ENCODE data around the gene SAMD3.
"Not testable (repeated sequence)": the region's sequence is repeated elsewhere in the genome, so short reads cannot be mapped to it uniquely, and the experiment has no call there.

The SAMD3 gene

GRCh38 chr6:130222775-130223174 lies at the start of gene SAMD3:
Gene SAMD3, minus strand, starts transcription at chr6:130222951. Its CDS starts 7,678 bp downstream, at chr6:130215273.
- no peak for FAIRE-seq

GRCh38 chr6:130269969-130270635 lies 47.4 kb upstream of the SAMD3 start:
- FAIRE-seq: no peak

DNA sequence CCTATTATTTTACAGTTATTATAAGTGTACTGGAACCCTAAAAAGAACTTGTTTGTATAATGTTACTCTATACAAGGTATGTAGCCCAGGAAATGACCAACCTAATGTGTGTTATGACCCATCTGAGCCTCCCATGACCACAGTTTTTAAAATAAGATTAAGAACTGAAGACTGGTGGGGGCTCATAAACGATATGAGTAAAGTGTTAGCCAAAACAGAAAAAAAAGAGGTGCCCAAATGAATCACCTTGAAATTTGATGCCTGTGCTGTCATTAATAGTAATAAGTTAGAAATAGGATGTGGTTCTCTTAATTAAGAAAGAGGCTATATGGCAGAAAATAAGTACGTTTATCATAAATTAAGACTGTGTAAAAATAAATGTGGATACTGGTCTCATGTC lies 42.8 kb upstream of the SAMD3 start:
- not testable (repeated sequence) for FAIRE-seq

DNA sequence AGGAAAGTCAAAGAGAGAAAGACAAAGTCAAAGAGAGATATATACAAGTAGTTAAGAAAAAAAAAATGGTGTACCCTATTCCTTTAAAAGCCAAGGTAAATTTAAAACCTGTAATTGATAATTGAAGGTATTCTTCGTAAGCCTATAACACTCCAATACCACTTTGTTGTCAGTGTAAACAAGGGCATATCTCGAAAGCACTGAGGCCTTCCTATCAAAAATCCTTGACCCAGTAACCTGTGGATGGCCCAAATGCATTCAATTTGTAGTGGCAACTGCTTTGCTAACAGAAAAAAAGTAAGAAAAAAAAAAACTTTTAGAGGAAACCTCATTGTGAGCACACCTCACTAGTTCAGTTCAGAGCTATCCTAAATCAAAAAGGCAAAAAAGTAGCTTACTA lies 39.3 kb upstream of the SAMD3 start:
- FAIRE-seq: no peak

GRCh38 chr6:130261558-130261957 lies 38.8 kb upstream of the SAMD3 start:
- FAIRE-seq: not testable (repeated sequence)

GRCh38 chr6:130260614-130261241 lies 38.0 kb upstream of the SAMD3 start:
- FAIRE-seq: not testable (repeated sequence)

DNA sequence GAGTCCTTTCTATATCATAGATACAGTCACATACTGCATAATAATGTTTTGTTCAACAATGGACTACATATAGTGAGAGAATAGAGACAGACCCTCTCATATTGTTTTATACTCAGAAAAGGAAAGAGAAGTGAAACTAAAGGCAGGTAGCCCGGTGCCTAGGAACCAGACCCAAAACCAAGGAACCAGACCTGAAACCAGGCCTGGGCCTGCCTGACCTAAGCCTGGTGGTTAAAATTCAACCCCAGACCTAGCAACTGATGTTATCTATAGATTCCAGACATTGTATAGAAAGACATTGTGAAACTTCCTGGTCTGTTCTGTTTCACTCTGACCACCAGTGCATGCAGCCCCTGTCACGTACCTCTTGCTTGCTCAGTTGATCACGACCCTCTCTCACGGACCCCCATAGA lies 37.3 kb upstream of the SAMD3 start:
- not testable (repeated sequence) for FAIRE-seq

DNA sequence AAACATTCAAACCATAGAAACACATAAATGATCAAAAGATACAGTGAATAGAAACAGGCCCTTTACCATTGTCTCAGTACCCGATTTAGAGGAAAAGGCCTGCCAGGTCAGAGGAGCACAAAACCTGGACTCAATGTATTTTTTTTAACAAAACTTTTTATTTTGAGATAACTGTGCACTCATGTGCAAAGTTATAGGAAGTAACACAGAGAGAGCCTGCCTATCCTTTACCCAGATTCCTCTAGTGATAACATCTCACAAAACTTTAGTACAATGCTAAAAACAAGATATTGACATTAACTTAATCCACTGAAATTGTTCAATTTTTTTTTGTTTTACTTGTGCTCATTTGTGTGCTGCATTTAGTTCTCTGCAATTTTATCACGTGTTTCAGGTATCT lies 36.8 kb upstream of the SAMD3 start:
- FAIRE-seq: no peak

GRCh38 chr6:130259140-130259539 lies 36.4 kb upstream of the SAMD3 start:
- FAIRE-seq: no peak

- peak; percentile 79 for FAIRE-seq
Measured at GRCh38 chr6:130252527-130253237, 29.9 kb upstream of the SAMD3 start.

- FAIRE-seq: no peak
Measured at GRCh38 chr6:130245267-130245666, 22.5 kb upstream of the SAMD3 start.

- no peak for FAIRE-seq
Measured at GRCh38 chr6:130244728-130245127, 22.0 kb upstream of the SAMD3 start.

- no peak for FAIRE-seq
Measured at GRCh38 chr6:130240232-130240631, 17.5 kb upstream of the SAMD3 start.

DNA sequence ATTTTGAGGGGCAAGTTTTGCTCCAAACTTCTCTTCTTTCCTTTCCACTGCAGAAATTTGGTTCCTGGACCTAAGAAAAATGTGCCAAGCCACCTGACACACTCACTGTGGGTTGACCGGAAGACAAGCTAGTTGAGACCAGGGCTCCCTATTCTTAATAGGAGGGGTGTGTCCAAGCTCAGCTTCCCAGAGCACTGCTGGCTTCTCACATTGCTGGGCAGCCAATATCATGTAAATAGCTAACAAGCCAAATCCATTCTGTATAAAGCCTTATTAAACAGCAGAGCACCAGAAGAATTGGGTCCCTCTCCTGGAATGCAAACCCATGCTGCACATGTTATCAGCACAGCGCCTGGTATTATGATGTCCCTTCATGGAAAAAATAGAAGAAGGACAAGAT lies 17.0 kb upstream of the SAMD3 start:
- FAIRE-seq: no peak

DNA sequence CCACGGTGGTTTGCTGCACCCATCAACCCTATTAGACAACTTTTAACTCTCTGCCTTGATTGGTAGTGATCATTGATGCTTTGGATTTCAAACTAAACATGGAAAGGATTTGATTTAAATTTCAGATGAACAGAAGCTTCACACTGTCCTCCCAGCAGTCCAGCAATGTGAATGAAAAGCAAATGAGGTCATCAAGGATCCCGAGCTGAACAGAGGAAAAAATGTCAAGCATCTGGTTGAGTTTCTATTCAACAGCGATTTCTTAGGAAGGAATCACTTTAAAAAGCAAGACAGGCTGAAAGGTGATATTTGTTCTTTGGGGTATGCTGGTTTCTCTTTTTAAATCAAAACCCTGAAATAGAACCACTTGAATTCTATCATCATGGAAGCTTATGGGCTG lies 10.6 kb upstream of the SAMD3 start:
- FAIRE-seq: no peak

GRCh38 chr6:130230531-130230930 lies 7.8 kb upstream of the SAMD3 start:
- FAIRE-seq: not testable (repeated sequence)

- no peak for FAIRE-seq
Measured at GRCh38 chr6:130229645-130230044, 6.9 kb upstream of the SAMD3 start.

DNA sequence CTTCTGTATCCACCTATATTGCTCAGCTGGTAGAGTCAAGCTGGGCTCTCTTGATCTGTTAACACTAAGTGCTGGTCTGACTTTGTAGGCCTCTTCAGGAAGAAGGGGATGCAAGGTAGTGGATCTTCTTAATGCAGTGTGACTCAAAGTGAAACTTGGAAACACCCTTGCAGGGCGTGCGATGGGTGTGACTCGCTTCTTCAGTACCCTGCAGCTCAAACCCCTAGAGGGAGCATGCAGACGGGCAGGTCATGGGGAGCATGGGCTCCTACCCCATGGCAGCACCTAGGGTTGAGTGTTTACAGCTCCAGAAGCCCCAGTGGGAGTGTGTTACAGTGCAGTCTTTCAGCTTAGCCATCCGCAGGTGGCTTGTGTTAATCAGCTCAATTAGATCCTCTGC lies 757 bp upstream of the SAMD3 start:
- no peak for FAIRE-seq

DNA sequence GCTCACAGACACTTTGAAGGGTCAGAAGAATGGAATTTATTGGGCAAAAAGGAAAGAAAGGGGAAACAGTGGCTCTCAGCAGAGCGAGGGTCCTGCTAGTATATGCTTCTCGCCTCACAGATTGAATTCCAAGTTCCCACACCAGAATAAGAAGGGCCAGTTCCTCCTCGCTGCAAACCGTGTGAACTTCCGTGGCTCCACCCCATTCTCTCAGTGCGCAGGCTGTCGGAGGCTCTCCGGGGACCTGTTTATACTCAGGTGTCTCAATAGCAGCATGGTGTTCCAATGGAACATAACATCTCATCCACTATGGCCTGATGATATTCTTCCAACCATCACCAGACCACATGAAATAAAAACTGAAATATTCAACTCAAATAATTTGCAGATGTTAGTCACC lies 4.6 kb downstream of the SAMD3 start:
- no peak for FAIRE-seq

GRCh38 chr6:130216620-130217019 lies 6.1 kb downstream of the SAMD3 start:
- no peak for FAIRE-seq

- no peak for FAIRE-seq
Measured at GRCh38 chr6:130215526-130215925, 7.2 kb downstream of the SAMD3 start.

DNA sequence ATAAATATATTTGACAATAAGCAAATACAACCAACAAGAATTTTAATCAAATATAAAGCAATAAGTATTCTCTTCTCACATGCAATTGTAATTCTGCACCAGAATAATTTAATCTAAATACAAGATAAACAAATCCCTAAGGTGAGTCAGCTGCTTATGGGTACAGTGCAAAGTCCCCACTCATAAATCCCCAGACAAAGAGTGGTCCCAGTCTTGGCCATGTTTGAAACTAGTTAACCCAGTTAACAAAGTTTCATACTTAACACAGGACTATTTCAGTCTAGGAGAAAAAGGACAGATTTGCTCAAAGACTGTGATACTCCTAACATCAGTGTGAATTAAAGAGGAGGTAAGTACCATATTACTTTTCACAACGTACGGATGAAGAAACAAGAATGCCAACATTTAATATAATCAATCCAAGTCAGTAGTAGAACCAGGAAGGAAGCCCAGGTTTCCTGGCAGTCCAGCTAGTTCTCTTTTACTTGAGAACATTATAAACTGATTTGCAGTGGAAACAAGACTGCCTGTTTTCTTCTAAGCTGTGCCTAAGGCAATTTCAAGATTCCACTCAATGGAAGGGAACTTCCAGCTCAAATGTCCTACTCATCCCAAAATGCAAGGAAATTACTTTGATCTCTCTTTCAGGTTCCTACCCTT lies 10.4 kb downstream of the SAMD3 start:
- FAIRE-seq: no peak

DNA sequence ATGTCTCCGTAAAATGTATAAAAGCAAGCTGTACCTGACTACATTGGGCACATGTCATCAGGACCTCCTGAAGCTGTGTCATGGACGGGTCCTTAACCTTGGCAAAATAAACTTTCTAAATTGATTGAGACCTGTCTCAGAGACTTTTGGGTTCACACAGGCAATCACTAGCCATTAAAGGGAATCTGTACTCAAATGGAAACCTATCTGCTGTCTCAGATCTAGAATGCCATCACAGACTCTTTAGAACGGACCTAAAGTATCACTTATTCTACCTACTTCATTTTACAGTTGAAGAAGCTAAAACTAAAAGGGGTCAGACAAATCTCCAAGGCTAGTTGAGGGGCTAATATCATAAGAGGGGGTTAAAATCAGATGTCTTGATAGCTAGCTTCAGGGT lies 11.1 kb downstream of the SAMD3 start:
- FAIRE-seq: no peak
